Mucosa of stomach (tissue), 1 donor: ENCODE data around the gene LCE3D.
"Not testable (repeated sequence)": the region's sequence is repeated elsewhere in the genome, so short reads cannot be mapped to it uniquely, and the experiment has no call there.

Source experiments
- H3K27me3 ChIP-seq: one replicate; pipeline ENCODE4 v1.7.0; 2013; ENCODE audit warnings: mild to moderate bottlenecking, low read length; ENCODE audit not compliant: control insufficient read depth, insufficient read depth
- H3K36me3 ChIP-seq: one replicate; pipeline ENCODE4 v1.7.0; 2013; ENCODE audit warnings: low read length; ENCODE audit not compliant: control insufficient read depth, insufficient read depth
- H3K4me1 ChIP-seq: one replicate; pipeline ENCODE4 v1.7.0; 2013; ENCODE audit warnings: mild to moderate bottlenecking, low read length; ENCODE audit not compliant: control insufficient read depth, insufficient read depth
- H3K4me3 ChIP-seq: one replicate; pipeline ENCODE4 v1.7.0; 2013; ENCODE audit warnings: low read length
- H3K9ac ChIP-seq: one replicate; pipeline ENCODE4 v1.7.0; 2013; ENCODE audit warnings: mild to moderate bottlenecking, low read length, moderate library complexity
- H3K9me3 ChIP-seq: one replicate; pipeline ENCODE4 v1.7.0; 2013; ENCODE audit warnings: mild to moderate bottlenecking, low read length, moderate library complexity; ENCODE audit not compliant: control insufficient read depth
- donor health status: Pancreatic carcinoma.

The LCE3D gene, protein sequence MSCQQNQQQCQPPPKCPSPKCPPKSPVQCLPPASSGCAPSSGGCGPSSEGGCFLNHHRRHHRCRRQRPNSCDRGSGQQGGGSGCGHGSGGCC

DNA sequence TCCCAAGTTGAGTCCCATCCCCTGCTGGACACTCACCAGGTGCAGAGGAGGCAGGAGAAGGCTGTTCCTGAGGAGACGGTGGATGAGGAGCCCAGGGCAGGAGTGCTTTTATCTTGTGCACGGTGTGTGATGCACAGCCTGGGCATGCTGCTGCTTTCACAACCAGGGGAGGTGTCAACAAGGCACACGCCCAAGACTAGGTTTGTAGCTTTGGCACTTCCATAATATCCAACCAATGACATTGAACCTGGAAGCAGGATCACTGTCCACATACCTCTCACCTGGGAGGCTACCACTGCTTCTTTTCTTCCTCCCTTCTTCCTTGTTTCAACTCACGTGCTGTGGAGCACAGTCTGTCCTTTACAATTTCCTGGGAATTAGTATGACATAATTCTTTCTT, at the start of gene LCE3D:
LCE3D (minus strand) TSS at position 84 of the 400 bp plus-strand sequence. CDS start 580 bp downstream, outside the sequence.
- H3K36me3 ChIP-seq: no peaks in the 10 kb centered on the region
- H3K9me3 ChIP-seq: no peaks in the 10 kb centered on the region
- no peak within 1 kb of the TSS for H3K9ac ChIP-seq
- H3K4me1 ChIP-seq: no peaks in the 10 kb centered on the region
- no peaks in the 10 kb centered on the region for H3K27me3 ChIP-seq
- no peak within 1 kb of the TSS for H3K4me3 ChIP-seq

- peaks cover 5% of the 10 kb centered on the region for H3K27me3 ChIP-seq
- H3K36me3 ChIP-seq: no peaks in the 10 kb centered on the region
- no peaks in the 10 kb centered on the region for H3K9me3 ChIP-seq
- no peak overlapping the region for H3K9ac ChIP-seq
- no peaks in the 10 kb centered on the region for H3K4me1 ChIP-seq
- H3K4me3 ChIP-seq: no peak overlapping the region
Measured at GRCh38 chr1:152626744-152627143, 46.4 kb upstream of the LCE3D start.

DNA sequence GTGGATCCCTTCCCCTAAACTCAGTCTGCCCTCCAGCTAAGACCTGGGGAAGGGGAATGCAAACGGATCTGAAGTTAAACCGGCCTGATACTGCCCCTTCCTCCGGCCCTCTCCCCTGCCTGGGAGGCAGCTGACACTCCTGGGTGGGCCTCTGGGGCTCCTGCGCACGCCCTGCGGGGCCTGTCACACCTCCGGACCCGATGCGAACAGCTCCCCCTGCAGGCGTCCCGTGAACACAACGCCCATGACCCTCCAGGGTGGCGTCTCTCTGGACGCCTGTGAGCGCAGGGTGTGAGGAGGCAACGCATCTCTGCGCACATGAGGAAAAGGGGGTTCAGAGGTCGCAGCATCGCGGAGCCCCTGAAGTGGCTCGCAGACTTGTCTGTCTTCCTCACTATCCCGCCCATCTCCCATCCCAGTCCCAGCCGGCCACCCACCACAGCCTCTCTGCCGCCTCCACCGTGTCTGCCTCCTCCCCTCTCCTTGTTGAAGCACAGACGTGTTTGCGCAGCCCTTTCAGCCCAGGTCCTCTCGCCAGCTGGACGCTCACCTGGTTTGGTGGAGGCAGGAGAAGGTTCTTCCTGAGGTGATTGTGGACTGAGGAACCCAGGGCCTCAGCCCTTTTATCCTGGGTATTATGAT, 43.0 kb upstream of the LCE3D start:
- Histone ChIP-seq H3K9me3 (no peaks in the 10 kb centered on the region), H3K4me3 (no peak overlapping the region), H3K4me1 (no peaks in the 10 kb centered on the region), H3K36me3 (no peaks in the 10 kb centered on the region), H3K9ac (no peak overlapping the region), H3K27me3 (peaks cover 5% of the 10 kb centered on the region)

- H3K36me3 ChIP-seq: no peaks in the 10 kb centered on the region
Measured at GRCh38 chr1:152622803-152623202, 42.5 kb upstream of the LCE3D start, which contains the start of gene LCE3A. Gene LCE3A (minus strand): TSS chr1:152623103. CDS start chr1:152623103, 0 bp downstream.

GRCh38 chr1:152621993-152622392, 41.7 kb upstream of the LCE3D start:
- Histone ChIP-seq H3K27me3 (peaks cover 5% of the 10 kb centered on the region), H3K9ac (no peak overlapping the region), H3K9me3 (no peaks in the 10 kb centered on the region), H3K36me3 (no peaks in the 10 kb centered on the region), H3K4me1 (no peaks in the 10 kb centered on the region), H3K4me3 (no peak overlapping the region)

More at GRCh38 chr1:152622803-152623202, 42.5 kb upstream of the LCE3D start, which contains the start of gene LCE3A:
- no peak within 1 kb of the TSS for H3K9ac ChIP-seq
- peaks cover 5% of the 10 kb centered on the region for H3K27me3 ChIP-seq
- H3K4me3 ChIP-seq: no peak within 1 kb of the TSS
- H3K4me1 ChIP-seq: no peaks in the 10 kb centered on the region
- no peaks in the 10 kb centered on the region for H3K9me3 ChIP-seq

DNA sequence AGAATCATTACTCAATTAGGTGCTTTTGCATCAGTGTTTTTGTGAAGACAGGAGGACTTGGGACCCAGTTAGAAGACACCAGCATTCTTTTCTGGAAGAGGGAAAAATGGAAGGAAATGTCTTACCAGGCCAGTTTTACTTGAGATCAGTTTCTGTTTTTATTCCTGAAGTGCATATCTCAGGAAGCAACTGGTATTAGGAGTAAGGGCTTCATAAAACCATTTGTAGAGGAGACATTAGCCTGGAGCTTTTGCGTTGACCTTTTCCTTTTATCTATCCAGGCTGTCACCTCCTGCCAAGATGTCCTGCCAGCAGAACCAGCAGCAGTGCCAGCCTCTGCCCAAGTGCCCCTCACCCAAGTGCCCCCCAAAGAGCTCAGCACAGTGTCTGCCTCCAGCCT, 33.2 kb upstream of the LCE3D start, which contains the start of gene LCE3B:
LCE3B (plus strand) TSS at position 301 of the 400 bp plus-strand sequence; CDS start at position 301, 0 bp downstream.
- Histone ChIP-seq H3K36me3 (no peaks in the 10 kb centered on the region), H3K4me1 (no peaks in the 10 kb centered on the region), H3K27me3 (no peaks in the 10 kb centered on the region), H3K9me3 (no peaks in the 10 kb centered on the region), H3K9ac (no peak within 1 kb of the TSS), H3K4me3 (no peak within 1 kb of the TSS)

GRCh38 chr1:152599934-152600333, 19.6 kb upstream of the LCE3D start, which contains the start of gene LCE3C:
Gene LCE3C (plus strand): TSS chr1:152600234. CDS start chr1:152600732, 498 bp downstream.
- no peak within 1 kb of the TSS for H3K9ac ChIP-seq
- no peak within 1 kb of the TSS for H3K4me3 ChIP-seq
- no peaks in the 10 kb centered on the region for H3K9me3 ChIP-seq
- no peaks in the 10 kb centered on the region for H3K27me3 ChIP-seq
- H3K36me3 ChIP-seq: no peaks in the 10 kb centered on the region
- H3K4me1 ChIP-seq: no peaks in the 10 kb centered on the region

DNA sequence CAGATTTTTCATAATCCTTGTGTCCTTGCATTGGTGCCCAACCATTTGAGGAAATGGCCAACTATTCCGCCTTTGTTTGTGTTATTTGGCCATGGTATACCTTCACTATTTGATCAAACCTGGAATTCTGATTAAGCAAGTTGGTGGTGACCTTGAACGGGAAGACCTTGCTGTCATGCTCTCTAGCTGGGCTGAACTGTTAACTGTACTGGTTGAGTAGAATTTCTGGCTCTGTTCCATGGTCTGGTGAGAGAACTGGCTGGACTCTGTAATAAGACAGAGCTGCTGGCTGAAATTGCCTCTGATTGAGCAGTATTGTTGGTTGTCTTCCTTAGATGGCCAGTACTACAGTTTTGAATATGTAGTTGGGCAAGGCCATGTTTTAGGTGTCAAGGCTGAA, 16.7 kb upstream of the LCE3D start:
- Histone ChIP-seq H3K9me3 (no peaks in the 10 kb centered on the region), H3K4me3 (no peak overlapping the region), H3K27me3 (no peaks in the 10 kb centered on the region), H3K4me1 (no peaks in the 10 kb centered on the region), H3K36me3 (no peaks in the 10 kb centered on the region), H3K9ac (no peak overlapping the region)

DNA sequence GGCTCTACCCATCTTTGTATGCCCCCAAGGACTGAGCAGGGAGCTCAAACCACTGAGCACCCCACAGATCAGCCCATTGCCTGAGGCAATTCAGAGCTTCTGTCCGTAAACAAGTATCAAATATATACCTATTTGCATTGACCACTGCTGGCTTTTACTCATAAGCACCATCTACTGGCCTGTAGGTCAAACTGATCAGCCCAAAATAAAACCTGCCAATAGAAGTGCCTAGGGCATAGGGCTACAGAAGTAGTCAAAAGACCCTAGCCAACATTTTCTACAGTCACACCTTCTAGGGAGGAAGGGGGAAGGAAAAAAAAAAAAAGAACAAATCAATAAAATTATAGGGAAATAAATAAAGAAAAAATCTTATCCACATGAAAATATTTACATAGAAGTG, 5.3 kb upstream of the LCE3D start:
- Histone ChIP-seq H3K4me1 (no peaks in the 10 kb centered on the region), H3K27me3 (no peaks in the 10 kb centered on the region), H3K36me3 (no peaks in the 10 kb centered on the region), H3K4me3 (no peak overlapping the region), H3K9ac (no peak overlapping the region), H3K9me3 (no peaks in the 10 kb centered on the region)

DNA sequence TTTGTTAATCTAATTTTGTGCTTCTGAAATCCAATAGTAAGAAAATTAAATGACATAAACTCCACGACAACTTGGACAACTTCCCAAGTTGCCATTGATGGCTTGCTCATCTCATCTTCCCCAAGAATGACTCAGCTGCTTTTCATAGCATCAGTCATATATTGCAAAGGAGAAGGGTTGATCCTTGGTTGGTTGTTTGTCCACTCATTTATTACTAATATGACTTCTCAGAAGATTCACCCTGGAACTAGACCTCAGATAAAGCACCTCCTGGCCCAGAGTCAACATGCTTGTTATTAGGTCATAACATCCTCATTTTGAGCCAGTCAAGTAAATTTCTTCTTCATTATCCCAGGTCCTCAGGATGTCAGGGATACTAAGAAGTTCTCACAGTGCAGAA, 2.3 kb upstream of the LCE3D start:
- Histone ChIP-seq H3K9ac (no peak overlapping the region), H3K36me3 (no peaks in the 10 kb centered on the region), H3K27me3 (no peaks in the 10 kb centered on the region), H3K4me1 (no peaks in the 10 kb centered on the region), H3K4me3 (no peak overlapping the region), H3K9me3 (no peaks in the 10 kb centered on the region)

DNA sequence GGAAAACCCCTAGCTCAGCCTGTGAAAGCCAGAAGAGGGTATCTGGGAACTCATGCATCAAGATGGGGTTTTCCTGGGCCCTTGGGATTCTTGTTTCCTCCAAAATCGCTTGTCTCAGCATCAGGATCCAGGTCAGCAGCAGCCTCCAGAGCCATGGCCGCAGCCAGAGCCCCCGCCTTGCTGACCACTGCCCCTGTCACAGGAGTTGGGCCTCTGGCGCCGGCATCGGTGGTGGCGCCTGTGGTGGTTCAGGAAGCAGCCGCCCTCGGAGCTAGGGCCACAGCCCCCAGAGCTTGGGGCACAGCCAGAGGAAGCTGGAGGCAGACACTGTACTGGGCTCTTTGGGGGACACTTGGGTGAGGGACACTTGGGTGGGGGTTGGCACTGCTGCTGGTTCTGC, 790 bp downstream of the LCE3D start:
- H3K36me3 ChIP-seq, H3K4me3 ChIP-seq, H3K27me3 ChIP-seq, H3K4me1 ChIP-seq, H3K9me3 ChIP-seq, H3K9ac ChIP-seq: not testable (repeated sequence)

- Histone ChIP-seq H3K4me3 (no peak overlapping the region), H3K9me3 (no peaks in the 10 kb centered on the region), H3K36me3 (no peaks in the 10 kb centered on the region), H3K27me3 (no peaks in the 10 kb centered on the region), H3K4me1 (no peaks in the 10 kb centered on the region), H3K9ac (no peak overlapping the region)
Measured at GRCh38 chr1:152577168-152577567, 3.1 kb downstream of the LCE3D start.
